C1 segment of cervical spinal cord (tissue), 14 donors: Measurements from ENCODE around the gene ASAP2.

Experiments used
- DNase-seq, 14 donors: peaks; one replicate each; lab custom pipeline; 2025; lab: John Stamatoyannopoulos, UW

ASAP2 gene

DNA sequence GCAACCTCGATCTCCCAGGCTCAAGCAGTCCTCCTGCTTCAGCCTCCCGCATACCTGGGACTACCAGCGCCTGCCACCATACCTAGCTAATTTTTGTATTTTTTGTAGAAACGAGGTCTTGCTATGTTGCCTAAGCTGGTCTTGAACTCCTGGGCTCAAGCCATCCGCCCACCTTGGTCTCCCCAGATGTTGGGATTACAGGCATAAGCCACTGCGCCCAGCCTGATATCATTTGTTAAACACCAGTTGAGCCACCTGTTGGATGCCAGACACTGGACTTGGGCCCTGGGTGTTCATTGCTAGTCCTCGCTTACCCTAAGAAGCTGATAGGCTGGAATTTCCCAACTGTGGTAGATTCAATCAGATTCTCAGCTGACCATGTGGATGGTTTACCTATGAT lies 136.9 kb downstream of the ASAP2 start:
- no peak for DNase-seq

DNA sequence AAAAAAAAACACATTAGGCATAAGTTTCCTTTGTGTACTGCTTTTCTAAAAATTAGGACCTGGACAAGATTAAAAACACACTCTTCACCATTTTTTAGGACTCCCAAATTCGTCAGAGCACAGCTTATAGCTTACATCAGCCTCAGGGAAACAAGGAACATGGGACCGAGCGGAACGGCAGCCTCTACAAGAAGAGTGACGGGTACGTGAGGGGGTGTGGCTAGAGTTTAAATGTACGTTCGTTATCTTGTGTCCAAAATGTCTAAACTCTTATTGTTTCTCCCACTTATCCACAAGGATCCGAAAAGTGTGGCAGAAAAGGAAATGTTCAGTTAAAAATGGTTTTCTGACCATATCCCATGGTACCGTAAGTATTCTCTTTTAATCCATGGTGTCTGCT lies 137.8 kb downstream of the ASAP2 start:
- DNase-seq = no peak

DNA sequence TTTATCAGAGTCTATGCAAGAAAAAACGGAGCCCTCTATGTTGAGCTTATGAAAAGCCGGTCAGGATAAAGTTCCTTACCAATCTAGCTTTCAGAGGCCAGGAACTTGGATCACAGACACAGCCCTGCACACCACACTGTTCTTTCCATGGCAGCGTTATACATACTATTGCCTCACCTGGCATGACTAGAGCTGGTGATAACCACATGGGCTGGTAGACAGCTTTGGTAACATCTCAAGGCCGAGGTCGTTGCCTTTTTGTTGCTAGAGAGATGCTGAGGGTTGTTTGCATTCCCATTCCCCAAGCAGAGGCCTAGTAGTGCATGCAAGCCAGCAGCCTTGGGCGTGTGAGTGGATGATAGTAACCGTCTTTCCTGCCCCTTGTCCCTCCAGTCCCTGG lies 138.7 kb downstream of the ASAP2 start:
- DNase-seq = no peak

DNA sequence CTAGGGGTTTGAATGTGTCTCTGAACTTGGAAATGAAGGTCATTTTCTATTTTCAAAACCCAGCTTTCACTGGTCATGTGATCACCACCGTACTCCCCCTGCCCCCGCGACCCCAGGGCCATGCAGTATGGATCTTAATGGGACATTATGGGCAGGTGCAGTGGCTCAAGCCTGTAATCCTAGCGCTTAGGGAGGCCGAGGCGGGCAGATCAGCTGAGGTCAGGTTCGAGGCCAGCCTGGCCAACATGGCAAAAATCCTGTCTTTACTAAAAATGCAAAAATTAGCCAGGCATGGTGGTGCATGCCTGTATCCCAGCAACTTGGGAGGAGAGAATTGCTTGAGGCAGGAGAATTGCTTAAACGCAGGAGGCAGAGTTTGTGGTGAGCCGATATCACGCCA lies 139.4 kb downstream of the ASAP2 start:
- DNase-seq = no peak

DNA sequence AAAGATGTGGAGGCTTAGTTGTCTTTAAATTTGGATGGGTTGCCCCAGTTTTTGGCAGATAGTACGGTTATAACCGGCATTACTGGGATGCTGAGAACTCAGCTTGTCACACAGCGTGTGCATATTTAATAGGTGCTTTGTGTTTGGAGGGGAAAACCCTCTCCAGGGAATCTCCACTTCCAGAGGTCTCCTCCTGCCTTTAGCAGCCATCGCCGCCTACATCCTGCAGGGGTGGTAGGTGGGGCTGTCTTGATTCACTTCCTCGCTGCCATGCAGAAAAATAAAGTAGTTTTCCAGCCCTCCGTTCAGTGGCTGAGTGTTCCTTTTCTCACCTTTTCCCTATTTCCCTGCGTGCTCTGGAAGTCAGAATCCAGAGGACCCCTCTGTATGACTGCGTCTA lies 140.3 kb downstream of the ASAP2 start:
- DNase-seq = no peak

DNA sequence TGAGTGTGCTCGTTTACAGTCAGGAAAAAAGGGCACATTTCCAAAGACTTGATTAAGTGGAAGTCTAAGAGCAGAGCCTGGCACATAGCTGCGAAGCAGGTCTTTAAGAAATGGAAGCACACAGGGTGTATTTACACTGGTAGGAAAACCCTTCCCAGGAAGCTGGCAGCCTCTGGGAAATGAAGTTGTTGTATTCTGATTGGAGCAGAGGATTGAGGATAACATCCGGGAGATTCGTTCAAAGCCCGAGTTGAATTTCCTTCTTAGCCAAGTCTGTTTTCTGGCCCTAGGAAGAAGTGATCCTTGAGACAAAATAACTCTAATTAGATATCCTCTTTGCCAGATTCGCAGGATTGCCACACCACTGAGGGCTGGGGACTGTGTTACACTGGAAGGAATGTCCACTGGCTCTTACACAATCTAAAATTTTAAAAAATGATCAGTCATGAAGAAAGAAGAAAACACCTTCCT lies 140.8 kb downstream of the ASAP2 start:
- DNase-seq = peak in 1 of 14 donors; percentile 2

DNA sequence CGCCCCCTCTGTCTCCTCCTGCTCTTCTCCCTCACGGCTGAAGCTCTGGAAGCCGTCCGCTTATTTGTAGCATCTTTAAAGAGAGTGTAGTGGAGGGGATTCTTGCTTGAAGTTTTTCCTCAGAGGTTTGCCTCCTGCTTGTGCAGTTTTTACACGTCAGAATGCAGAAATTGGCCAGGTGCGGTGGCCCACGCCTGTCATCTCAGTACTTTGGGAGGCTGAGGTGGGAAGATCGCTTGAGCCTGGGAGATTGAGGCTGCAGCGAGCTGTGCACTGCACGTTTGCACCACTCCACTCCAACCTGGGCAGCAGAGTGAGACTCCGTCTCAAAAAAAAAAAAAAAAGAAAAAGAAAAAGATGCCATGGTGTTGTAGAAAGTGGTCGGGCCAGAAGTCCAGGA lies 147.7 kb downstream of the ASAP2 start:
- DNase-seq = no peak

DNA sequence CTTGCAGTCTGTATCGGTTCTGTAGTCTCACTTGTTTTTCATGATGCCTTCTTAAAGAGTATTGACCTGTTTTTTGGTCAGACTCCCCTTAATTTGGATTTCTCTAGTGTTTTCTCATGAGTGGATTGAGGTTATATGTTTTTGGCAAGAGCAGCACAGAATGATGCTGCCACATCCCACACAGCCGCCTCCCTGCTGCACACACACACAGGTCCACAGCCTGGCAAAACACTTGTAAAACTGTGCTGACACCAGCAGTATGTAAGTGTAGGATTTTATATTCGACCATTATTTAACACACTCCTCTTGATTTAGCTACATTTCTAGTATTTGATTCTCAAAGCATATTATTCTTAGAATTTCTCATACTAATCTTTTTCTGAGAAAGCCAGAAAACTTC lies 148.7 kb downstream of the ASAP2 start:
- DNase-seq = no peak

DNA sequence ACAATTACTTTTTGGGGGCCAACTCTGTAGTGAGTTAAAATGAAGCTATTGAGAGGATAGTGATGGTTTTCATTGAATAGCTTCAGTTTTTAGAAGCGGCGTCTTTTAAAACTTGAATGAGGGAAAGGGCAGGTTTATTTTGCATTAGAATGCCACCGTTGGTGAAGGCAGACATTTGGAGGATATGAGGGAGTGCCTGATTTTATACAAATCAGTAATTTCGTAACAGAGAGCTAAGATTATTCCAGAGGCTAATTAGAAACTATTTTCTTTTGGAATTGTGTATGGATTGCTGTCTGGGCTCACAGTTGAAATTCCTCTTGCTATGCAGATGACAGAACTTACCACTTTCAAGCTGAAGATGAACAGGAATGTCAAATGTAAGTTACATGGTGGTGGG lies 149.1 kb downstream of the ASAP2 start:
- no peak for DNase-seq

DNA sequence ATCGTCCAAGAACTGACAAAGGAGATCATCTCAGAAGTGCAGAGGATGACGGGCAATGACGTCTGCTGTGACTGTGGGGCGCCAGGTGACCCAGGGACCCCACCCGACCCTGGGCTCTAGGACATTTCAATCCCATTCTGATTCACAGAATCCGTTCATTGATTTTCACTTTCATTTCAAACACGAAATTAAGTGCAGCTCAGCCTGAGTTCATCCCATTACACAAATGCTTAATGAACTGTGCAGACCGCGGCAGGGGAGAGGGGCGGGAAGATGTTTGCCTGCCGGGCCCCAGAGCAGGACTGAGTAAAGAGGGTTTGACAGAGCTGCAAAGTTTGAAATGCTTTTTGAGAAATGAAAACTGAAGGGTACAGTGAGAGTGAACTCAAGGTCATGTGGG lies 149.6 kb downstream of the ASAP2 start:
- no peak for DNase-seq

DNA sequence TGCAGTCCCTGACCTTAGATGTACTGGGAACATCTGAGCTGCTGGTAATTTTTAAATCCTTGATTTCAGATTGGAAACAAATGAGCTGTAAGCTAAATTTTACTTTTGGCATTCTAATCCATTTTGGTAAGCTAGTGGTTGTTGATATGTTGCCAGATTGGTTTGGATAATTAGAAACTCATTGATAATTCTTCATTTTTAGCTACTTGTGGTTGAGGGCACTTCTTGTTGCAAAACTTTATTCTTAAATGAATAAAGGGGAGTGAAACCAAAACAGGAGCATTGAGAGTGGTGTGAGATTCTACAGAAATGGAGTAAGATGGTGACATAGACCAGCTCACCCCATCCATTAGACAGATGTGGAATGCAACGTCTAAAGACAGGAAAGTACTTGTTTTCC lies 152.2 kb downstream of the ASAP2 start:
- no peak for DNase-seq

DNA sequence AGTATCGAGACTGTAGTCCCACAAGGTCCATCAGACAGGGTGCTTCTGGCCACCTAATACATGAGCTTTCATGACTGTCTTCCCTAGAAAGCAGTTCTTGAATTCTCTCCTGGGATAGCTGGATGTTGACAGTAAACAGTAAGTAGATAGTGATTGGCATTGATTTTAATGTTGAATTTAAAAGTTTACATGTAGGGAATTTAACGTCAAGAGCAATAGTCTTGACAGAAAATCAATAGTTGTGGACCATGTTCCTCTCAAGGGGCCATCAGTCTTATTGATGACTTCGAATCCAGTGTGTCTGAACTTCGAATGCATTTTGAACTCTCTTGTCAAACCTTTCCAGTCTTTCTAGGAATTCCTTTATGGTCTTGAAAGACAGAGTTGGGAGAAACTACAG lies 152.9 kb downstream of the ASAP2 start:
- no peak for DNase-seq

DNA sequence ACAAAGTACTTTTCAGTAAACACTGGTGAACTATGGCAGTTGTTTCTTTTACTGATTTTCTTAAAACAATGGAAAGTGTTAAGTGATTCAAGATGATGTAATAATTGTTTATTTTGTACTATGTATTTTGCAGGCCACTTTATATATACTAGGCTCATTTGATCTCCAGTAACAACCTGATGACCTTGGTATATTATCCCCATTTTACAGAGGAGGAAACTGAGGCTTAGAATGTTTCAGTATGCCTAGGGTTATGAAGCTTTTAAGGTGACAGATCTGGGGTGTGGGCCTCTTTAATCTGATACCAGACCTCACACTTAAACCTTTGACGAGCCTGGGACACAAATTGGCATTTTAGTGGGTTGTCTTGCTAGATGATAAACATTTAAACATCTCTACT lies 153.5 kb downstream of the ASAP2 start:
- no peak for DNase-seq

DNA sequence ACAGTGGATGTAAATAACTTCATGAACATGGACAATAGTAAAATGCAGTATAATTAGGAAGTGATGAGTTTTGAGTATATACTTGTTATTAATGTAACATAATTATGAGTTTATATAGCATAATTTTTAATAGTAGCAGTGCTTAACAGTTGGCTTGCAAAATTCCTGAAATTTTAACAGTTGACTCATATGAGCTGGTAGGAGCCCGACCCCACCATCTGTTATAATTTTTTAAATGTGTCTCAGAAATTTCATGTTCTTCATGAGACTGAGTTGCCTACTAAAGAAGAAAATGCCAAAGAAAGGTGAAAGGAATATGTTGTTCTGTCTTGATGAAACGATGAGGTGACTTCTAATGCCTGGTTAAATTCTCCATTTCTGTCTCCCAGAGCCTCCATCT lies 154.1 kb downstream of the ASAP2 start:
- DNase-seq = no peak

DNA sequence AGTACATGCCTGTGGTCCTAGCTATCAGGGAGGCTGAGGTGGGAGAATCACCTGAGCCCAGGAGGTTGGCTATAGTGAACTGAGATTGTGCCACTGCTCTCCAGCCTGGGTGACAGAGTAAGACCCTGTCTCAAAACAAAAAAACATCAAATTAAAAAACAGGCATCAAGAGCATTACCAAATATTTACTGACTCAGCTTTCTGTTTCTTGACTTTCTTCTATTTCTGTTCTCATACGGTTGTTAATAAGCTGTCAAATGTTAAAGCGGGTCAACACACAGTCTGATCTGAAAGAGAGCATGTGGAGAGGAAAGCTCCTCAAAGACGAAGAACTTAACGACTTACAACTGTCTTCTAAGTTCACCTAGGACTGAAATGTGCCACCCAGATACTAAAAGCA lies 157.8 kb downstream of the ASAP2 start:
- DNase-seq = no peak

DNA sequence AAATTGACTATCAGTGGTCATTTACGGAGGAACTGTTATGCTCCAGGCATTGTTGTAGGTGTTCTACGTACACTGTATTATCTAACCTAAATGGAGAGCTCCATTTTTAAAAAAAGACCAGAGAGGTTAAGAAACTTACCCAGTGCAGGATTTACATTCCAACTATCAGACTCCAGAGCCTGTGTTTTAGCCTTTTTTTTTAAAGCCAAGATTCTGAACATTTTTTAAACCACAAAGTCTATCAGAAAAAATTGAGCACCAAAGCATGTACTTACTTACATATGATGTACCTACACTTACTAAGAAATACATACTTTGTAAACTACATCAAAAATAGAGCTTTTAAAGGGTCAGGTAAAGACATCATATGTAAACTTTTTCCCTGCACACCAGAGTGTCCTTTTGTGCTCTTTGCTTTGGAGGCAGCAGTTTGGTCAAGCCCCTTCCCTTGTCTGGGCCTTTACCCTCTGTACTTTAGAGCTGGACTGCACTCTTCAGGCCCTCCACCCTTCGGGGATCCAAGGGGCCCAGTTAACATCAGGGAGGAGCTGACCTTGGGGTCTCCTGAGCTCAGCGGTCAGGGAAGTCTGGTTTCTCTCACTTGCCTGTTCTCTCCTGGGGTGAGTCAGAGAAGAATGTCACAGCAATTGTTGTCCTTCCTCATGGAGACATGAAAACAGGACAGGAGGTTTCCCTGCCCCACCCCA lies 158.3 kb downstream of the ASAP2 start:
- no peak for DNase-seq

DNA sequence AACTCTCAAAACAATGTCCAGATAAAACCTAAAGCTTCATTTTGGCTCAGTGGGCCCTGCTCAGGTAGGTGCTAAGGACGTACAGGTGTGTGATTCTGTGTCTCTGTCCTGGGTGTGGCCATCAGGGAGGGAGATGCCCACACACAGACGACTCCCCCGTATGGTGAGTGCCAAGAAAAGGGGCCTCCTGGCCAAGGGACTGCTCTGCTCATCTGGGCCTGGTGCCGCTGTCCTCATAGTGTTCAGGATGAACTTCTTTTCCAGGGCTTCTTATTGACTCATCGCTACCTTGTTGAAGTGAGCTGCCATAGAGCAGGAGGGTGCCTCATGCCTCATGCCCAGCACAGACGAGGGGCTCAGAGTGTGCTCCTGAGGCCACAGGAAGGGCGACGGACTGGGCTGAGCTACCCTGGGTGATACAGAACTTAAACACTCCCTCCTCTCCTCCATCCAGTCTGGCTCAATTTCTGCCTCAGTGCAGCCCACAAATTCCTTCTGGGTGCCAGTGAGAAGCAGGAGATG lies 158.9 kb downstream of the ASAP2 start:
- DNase-seq = no peak

DNA sequence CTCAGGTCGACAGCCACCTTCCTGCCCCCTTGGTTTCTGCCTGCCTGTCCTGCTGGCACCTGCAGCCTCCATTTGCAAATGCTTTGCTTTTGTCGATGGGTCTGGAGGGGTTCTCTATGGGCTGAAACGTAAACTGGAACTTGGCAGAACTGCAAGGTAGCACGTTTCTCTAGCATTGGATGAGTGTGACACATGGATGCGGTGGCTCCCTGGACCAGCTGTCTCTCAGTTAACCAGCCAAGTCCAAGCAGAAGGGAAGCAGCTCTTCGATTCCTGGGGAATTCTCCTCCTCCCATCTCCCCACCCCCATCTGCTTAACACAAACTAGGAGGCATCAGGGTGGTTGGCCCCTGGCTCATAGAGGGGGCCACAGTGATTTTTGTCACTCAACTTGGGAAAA lies 159.4 kb downstream of the ASAP2 start:
- peak in 1 of 14 donors; percentile 82 for DNase-seq

DNA sequence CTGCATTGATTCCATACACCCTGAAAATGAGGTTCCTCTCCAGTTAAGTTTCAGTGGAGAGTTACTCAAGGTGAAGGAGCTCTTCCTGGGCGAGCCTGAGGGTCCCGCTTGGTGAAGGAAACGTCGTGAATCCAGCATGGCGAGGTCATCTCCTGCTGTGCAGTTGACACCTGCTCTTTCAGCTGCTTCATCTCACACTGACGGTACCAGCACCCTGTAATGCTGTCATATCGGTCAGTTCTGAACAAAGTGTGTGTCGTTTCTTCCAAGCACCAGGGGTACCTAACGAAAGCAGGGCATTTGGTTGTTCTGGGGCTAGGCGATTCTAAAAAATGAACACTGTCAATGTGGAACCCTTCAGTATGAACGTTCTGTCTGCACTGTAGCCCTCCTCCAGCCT lies 164.1 kb downstream of the ASAP2 start:
- DNase-seq = no peak

DNA sequence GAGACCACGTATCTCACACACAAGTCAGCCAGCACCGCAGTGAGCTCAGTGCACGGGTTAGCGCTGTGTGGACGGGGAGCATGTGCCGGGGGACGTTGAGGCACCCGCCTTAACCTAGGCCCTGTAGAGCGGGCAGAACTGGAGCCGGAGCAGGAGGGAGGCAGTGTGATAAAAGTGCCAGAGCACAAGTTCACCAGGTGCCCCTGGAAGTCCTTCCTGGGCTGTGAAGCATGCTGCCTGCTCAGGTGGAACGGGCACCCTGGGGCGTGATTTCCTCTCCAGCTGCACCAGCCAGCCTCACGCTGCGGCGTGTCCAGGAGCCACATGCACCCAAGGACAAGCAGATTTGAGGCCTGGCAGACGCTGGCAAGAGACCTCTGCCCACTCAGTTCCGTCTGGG lies 166.4 kb downstream of the ASAP2 start:
- DNase-seq = peak in 1 of 14 donors; percentile 36

DNA sequence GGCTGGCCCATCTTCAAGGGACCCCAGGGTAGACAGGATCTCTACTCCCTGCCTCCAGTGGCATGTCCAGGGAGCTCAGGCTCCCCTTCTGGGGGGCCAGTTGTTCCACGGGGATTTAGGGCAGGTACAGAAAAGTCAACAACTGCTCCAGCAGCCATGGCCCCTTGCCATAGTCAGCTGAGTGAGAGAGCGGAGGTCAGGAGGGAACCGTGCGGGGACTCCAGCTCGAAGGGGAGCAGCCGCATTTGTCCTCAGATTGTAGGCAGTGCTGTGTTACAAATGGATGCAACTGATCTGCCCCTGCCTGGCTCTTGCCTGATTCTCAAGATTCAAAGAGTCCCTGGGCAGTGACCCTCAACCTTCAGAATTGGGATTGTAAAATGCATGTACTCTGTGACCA lies 166.9 kb downstream of the ASAP2 start:
- DNase-seq = no peak

DNA sequence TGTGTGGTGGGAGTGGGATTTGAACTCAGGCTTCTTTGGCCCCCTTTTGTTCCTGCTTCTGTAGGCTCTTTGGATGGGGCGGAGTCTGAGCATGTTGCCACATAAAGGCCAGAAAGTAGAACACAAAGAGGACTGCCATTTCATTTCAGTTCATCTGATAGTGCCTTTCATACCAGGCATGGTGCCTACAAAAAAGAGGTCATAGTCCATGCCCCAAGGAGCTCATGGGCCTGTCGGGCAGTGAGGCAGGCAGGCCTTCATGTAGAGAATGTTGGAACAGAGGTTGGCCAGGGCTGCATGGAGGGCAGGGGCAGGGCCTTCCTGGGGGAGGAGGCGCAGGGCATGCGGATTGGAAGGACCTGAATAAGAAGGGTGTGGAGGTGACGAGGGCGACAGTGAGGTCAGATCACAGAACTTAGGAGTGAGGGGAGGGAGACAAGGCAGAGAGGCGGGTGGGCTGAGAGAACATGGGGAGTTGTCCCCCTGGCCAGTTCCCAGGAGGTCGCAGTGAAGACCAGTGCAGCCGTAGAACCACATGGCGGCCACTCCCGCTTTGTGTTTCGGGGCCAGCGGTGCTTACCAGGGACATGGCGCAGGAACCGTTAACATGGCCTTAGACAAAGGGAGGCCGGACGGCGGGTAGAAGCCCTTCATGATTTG lies 167.6 kb downstream of the ASAP2 start:
- no peak for DNase-seq

DNA sequence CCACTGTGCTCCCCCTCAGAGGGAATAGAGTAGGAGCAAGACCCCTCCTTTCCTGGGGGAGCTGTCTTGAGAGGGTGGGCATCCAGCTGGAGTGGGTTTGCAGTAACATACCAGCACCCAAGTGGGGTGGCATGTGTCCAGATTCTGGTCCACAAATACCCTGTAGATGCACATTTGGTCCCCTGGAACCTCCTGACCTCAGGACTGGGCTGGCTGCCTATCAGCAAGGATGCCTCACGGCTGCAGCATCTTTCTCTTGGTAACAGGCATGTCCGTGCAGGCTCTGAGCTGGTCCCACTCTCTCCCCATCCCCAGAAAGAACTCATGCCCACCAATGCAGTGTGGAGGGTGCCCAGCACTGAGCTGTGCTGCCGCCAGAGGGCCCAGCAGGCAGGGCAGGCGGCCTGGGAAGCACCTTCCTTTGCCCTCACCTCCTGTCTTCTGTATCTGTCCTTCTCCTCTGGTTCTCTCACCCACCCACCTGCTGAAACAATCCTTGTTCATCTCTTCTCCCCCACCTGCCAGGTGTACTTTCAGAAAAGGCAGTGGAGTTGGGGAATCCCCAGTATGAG lies 169.3 kb downstream of the ASAP2 start:
- no peak for DNase-seq
